ENCODE results near the gene UTRN.

The UTRN gene

DNA sequence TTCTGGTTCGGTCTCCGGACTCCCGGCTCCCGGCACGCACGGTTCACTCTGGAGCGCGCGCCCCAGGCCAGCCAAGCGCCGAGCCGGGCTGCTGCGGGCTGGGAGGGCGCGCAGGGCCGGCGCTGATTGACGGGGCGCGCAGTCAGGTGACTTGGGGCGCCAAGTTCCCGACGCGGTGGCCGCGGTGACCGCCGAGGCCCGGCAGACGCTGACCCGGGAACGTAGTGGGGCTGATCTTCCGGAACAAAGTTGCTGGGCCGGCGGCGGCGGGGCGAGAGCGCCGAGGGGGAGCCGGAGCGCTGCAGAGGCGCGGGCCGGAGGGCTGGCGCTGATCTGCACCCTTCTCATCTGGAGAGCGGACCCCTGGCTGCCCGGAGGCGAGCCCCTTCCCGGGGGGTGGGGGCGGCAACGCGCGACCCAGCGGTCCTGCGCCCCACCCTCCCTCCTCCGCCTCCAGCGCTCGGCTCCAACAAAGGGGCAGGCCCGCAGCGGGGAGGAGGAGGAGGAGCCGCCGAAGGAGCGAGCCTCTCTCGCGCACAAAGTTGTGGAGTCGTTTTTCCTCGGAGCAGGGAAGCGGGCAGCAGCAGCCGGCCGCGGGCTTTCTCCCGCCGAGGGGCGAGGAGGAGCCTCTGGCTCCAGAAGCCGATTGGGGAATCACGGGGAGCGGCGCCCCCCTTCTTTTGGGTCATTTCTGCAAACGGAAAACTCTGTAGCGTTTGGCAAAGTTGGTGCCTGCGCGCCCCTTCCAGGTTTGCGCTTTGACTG is at the start of gene UTRN:
UTRN (plus strand) TSS at position 553 of the 765 bp plus-strand sequence. CDS start 6,494 bp downstream, outside the sequence.
- DNase-seq, result peak; percentile 68

GRCh38 chr6:144244688-144245087 is 40.4 kb upstream of the UTRN start:
- DNase-seq, result no peak

DNA sequence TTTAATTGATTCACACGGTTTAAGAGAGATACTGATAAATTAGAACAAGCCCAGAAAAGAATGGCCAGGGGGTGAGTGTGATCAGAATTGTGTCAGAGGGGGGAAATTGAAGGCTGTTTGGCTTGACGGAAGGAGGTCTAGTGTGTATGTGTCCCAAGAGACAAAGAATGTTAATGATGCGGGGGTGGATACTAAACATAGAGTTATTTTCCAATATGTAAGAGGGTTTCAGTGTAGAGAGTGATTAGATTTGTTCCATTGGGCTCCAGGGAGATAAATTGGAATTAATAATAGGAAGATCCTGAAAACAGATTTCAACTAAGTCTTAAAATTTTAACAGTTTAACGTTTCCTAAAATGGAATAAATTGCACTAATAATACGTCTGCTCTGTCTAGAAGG is 38.1 kb upstream of the UTRN start:
- DNase-seq, result no peak

GRCh38 chr6:144248003-144248402 is 37.1 kb upstream of the UTRN start:
- no peak for DNase-seq

DNA sequence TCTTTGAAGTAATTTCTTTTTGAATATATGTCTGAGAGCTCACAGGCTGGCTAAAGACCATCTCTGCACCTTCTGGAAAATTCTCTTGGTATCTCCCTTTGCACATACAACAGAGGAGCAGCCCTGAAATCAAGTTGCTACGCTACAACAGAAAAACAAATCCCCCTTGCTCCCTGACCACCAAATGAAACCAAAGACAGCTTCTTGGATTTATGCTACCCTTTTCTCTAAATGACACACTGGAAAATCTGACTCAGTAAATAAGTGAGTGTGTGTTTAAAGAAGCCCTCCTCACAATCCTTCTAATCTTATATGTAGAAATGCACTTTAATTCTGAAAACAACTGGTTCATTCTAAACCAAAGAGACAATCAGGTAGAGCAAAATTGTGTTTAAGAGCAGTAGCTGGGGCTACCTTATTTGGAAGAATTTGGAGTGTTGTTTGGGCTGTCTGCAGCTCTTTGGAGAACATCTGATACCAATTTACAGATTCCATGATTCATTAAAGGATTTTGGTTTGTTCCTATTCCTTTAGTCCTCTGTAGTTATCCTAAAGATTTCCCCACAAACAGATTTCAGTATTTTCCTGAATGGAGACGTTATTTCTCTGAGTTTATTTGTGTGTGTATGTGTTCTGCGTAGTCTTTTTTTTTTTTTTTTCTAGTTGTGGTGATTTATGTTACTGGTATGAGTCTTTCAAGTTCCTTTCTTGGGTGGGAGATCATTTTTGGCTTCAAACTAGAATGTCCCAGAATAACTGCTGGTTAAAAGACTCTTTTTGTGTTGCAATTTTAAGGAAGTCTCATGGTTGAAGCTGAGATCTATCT is 36.4 kb upstream of the UTRN start:
- no peak for DNase-seq

GRCh38 chr6:144250276-144250675 is 34.9 kb upstream of the UTRN start:
- no peak for DNase-seq

DNA sequence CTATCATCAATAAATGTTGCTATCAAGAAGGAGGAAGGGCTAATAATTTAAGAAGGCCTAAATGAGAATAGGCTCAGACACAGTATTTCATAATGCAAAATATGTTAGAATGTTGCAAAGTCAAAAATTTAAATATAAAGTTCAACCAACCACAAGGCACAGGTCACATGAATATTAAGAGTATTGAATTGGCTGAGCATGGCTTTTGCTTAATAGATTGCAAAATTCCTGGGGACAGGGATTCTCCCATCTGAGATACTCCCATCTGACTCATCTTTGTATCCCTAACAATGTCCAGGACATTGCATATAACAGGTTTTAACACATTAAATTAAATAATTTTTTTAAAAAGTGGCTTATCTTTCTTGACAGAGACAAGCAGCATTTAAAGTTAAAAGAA is 32.9 kb upstream of the UTRN start:
- DNase-seq, result no peak

DNA sequence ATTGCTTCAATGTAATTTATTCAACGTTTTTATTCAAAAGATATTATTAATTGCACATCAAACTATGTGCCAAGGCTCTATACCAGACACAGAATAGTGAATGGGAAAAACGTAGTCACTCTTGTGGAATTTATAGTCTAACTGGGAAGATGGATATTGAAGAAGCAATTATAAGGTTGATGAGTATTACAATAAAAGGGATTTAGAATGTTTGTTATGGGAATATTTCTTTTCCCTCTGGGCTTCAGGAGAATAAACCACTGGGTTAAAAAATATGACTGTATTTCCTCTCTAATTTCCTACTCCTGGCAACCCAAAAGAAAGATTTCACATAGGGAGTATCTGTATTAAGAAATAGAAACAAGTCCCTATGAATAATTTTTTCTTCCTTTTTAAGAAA is 25.1 kb upstream of the UTRN start:
- no peak for DNase-seq

DNA sequence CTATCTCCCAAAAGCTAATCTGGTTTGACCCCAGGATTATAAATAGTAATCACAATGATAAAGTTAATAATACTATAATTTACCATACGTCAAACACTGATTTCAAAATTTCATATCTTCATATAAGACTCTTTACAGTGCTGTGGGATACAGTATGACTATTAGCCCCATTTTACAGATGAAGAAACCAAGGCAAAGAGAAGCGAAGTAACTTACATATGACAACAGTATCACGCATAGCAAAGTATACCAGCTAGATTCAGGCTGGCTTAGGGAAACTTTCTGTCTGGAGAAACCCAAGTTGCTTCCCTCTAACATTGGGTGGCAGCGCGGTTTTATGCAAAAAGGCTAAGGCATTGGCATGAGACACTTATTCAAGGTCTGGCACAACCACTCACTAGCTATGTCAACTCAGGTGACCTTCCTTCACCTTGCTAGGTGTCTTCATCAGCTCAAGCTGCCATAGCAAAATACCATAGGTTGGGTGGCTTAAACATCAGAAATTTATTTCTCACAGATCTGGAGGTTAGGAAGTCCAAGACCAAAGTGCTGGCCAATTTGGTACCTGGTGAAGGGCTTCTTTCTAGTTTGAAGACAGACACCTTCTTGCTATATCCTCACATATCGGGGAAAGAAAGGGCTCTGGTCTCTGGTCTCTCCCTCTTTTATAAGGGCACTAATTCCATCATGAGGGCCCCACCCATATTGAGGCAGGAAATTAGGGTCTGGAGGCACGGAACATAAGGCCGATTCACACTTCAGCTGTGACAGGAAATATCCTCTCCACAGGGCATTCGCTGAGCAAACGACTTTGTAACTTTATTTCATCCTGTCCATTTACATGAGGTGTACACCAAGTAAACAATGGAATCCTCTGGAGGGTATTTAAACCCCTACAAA is 22.4 kb upstream of the UTRN start:
- DNase-seq, result no peak

- DNase-seq, result no peak
Measured at GRCh38 chr6:144263786-144264185, 21.3 kb upstream of the UTRN start.

- DNase-seq, result no peak
Measured at GRCh38 chr6:144264270-144265060, 20.7 kb upstream of the UTRN start.

DNA sequence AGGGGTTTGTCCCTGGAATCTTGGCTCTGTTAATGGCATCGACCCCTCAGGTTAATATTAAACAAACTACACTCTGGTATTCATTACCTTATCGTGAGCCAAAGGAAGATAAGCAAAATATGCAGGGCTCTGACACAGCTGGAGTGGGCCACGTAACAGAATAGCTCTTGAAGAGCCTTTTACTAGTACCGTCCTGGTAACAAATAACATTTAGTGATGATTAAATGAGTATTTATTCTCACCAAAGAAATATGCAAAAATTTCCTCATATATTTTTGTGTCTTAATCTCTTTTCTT is 20.1 kb upstream of the UTRN start:
- no peak for DNase-seq

DNA sequence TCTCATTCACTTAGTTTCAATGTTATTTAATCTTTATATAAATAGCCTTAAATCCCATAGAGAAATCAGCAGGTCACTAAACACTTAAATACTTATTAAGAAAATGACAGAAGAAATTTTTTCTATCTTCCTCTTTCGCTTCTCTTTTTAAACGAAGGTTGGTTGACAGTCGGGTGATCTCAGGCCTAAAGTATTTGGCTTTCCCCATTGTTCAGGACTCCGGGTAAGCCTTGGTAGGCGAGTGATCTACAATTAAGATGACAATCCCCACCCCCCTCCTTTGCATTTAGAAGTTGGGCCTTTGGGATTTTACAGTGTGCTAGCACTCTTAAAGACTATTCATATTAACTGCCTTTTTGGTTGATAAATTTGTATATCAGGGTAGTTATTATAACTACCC is 19.7 kb upstream of the UTRN start:
- no peak for DNase-seq

DNA sequence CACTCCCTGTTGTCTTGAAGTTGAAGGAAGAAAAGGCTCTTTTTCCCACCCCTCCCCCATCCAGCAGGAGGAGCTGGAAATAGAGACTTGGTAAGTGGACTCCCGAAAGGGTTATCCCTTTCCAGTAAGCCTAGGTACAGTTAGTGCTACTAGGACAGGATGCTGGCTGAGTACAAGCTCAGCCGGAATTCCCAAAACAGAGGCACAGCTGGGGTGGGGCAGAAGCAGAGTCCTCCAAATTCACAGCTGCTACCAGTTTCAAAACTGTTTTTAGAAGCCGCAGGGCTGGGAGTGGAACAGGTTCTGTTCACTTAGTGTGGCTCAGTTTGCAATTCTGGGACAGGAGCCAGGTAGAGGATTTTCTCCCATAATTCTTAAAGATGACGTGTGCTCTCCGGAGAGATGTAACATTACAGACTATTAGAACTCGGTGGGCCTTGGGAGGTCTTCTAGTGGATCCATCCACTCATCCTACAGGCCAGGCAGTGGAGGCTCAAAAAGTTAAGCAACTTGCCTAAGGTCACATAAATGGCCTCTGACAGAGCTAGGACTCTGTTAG is 19.0 kb upstream of the UTRN start:
- no peak for DNase-seq

DNA sequence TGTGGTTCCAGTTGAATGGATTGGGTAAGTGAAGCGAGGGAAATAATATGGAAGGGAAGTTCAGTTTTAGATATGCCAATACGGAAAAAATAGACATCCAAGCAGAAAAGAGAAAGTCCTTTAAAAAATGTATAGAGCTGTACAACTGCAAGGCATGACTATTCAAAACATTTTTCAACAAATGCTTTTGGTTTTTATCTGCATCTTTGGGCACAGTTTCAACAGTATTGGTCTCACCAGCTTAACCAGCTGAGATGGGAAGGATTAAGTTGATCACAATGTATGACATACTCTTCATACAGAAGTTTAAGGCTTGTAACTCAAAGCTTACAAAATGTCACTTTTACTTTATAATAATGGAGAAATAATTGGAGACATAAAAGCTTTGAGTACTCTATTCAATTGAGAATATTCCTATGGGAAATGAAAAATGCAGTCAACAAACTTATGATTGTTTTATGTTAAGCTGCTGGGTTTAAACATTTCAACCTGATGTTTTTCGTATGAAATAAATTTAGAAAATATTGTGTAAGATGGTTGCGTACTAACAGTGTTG is 16.3 kb upstream of the UTRN start:
- DNase-seq, result no peak

DNA sequence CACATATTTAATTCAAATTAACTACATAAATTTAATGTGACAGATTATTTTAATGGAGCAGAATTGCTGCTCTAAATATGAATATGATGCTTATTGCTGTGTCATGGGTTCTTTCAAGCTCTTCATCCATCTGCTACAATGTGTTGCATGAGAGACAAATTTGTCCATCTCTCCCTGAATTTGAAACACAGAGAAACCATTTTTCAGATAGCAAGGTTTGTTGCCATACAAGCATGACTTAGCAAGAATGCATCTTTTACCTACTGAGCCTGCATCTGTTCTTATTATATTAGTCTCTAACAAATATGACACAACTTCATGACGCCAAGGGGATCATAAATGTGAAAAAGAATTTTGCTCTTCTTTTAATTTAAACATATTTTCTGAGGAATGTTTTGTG is 8.0 kb upstream of the UTRN start:
- DNase-seq, result no peak

- no peak for DNase-seq
Measured at GRCh38 chr6:144277605-144278227, 7.4 kb upstream of the UTRN start.

- DNase-seq, result no peak
Measured at GRCh38 chr6:144278659-144279314, 6.3 kb upstream of the UTRN start.

GRCh38 chr6:144279484-144280150 is 5.5 kb upstream of the UTRN start:
- DNase-seq, result no peak
